GM12878 (cell line): ENCODE measurements around the gene ACYP2. TPM values are rescaled to one million over a fixed set of nuclear protein-coding genes. Genes with fewer than 3 reads are reported as not detected.
"Not testable (repeated sequence)": the region's sequence is repeated elsewhere in the genome, so short reads cannot be mapped to it uniquely, and the experiment has no call there.

ENCODE experiments used
- ATAC-seq: fragments of 200-7000 bp; cut with Tn5 transposase; 3 replicates; pipeline ENCODE4 v1.9.1; 2020; ENCODE audit warnings: mild to moderate bottlenecking, moderate library complexity
- BruUV-seq: library from RNA; stranded (reverse); fragments of 400-500 nt; replicated peaks from 2 replicates; lab custom pipeline; 2021; lab: Mats Ljungman, UMichigan
- CTCF ChIA-PET: fragments of 300-600 bp; sonication (Branson Sonifier 250); formaldehyde crosslinking; extraction: SDS; loops from one replicate; lab custom pipeline; 2021; ENCODE audit warnings: inconsistent platforms; lab: Yijun Ruan, JAX
- POLR2A ChIA-PET: fragments of 350-600 bp; formaldehyde crosslinking; extraction: SDS; loops from one replicate; lab custom pipeline; 2021; ENCODE audit warnings: inconsistent platforms; lab: Charles Lee
- RAD21 ChIA-PET: fragments of 300-600 bp; sonication (Branson Sonifier 250); formaldehyde crosslinking; loops from one replicate; lab custom pipeline; 2023; ENCODE audit warnings: antibody characterized with exemption; ENCODE audit not compliant: unreplicated experiment; lab: Charles Lee
- SMC1A ChIA-PET: fragments of 300-600 bp; sonication (Branson Sonifier 250); formaldehyde crosslinking; loops from one replicate; lab custom pipeline; 2023; ENCODE audit not compliant: unreplicated experiment, uncharacterized antibody; lab: Charles Lee
- DNase-seq: peaks from one replicate; pipeline ENCODE4 v3.0.0-alpha.2; 2011; ENCODE audit warnings: low read depth, low spot score
- FAIRE-seq: peaks from 3 replicates; lab custom pipeline; 2011; peaks lifted over from hg19 to GRCh38; lab: Jason Lieb, UNC
- H2AFZ ChIP-seq: 2 replicates; pipeline ENCODE4 v1.6.0; 2011; ENCODE audit warnings: low read depth, low read length, control low read depth; ENCODE audit not compliant: control insufficient read depth
- H3K27ac ChIP-seq: 2 replicates; pipeline ENCODE4 v1.5.1; 2011; ENCODE audit warnings: control low read depth; ENCODE audit not compliant: control insufficient read depth, insufficient read depth
- H3K27me3 ChIP-seq, 2 experiments: replicated peaks in 1 of 2; 2 replicates each; pipeline versions ENCODE4 v1.6.0 to v1.6.1; 2011; ENCODE audit warnings: low read length in 1 of 2; ENCODE audit not compliant: control insufficient read depth in 2 of 2, insufficient read depth in 2 of 2
- H3K36me3 ChIP-seq, 2 experiments: 2 replicates each; pipeline ENCODE4 v1.5.1; 2011; ENCODE audit warnings: low read length in 1 of 2; ENCODE audit not compliant: control insufficient read depth in 2 of 2, insufficient read depth in 2 of 2
- H3K4me1 ChIP-seq: 2 replicates; pipeline ENCODE4 v1.6.1; 2011; ENCODE audit warnings: mild to moderate bottlenecking, low read length, moderate library complexity, mixed read lengths; ENCODE audit not compliant: control insufficient read depth, insufficient read depth
- H3K4me2 ChIP-seq: 2 replicates; pipeline ENCODE4 v1.6.0; 2011; ENCODE audit warnings: control low read depth; ENCODE audit not compliant: control insufficient read depth, insufficient read depth
- H3K4me3 ChIP-seq: fragments of 200-600 bp; sonication (generic); 2 replicates; pipeline ENCODE4 v1.5.1; 2016
- H3K79me2 ChIP-seq: 2 replicates; pipeline ENCODE4 v1.6.0; 2011; ENCODE audit warnings: low read length; ENCODE audit not compliant: control insufficient read depth, insufficient read depth
- H3K9ac ChIP-seq: 2 replicates; pipeline ENCODE4 v1.8.0; 2011; ENCODE audit warnings: low read length, control low read depth, mixed read lengths; ENCODE audit not compliant: control insufficient read depth, insufficient read depth
- H3K9me3 ChIP-seq: replicated peaks from 3 replicates; pipeline ENCODE4 v1.5.1; 2011; ENCODE audit warnings: mild to moderate bottlenecking, low read length; ENCODE audit not compliant: control insufficient read depth, insufficient read depth
- H4K20me1 ChIP-seq: 2 replicates; pipeline ENCODE4 v1.6.0; 2011; ENCODE audit not compliant: control insufficient read depth, insufficient read depth
- ATF7 ChIP-seq: fragments of 450-650 bp; IDR thresholded peaks from 2 replicates; pipeline ENCODE4 v1.6.1; 2016; ENCODE audit warnings: low read depth, mild to moderate bottlenecking
- CREB1 ChIP-seq: IDR thresholded peaks from 2 replicates; pipeline ENCODE4 v1.6.1; 2012; ENCODE audit warnings: low read depth, mild to moderate bottlenecking, inconsistent platforms
- HDAC2 ChIP-seq: fragments of 200-600 bp; sonication (generic); IDR thresholded peaks from 2 replicates; pipeline ENCODE4 v1.6.1; 2017
- KLF5 ChIP-seq: fragments of 450-650 bp; IDR thresholded peaks from 2 replicates; pipeline ENCODE4 v1.6.1; 2014; ENCODE audit warnings: mild to moderate bottlenecking; ENCODE audit not compliant: partially characterized antibody
- MTA2 ChIP-seq: fragments of 450-650 bp; IDR thresholded peaks from 2 replicates; pipeline ENCODE4 v1.6.1; 2016; ENCODE audit warnings: low read depth, mild to moderate bottlenecking, moderate library complexity
- NFYB ChIP-seq: IDR thresholded peaks from 2 replicates; pipeline ENCODE4 v1.6.1; 2011; ENCODE audit warnings: low read depth, mild to moderate bottlenecking, low read length, improper control_type of control experiment, moderate library complexity; ENCODE audit not compliant: insufficient read depth
- NR2C1 ChIP-seq: fragments of 450-650 bp; IDR thresholded peaks from 2 replicates; pipeline ENCODE4 v1.6.1; 2017; ENCODE audit warnings: antibody characterized with exemption, mild to moderate bottlenecking, moderate library complexity
- PAX8 ChIP-seq: fragments of 450-650 bp; IDR thresholded peaks from 2 replicates; pipeline ENCODE4 v1.6.1; 2017; ENCODE audit warnings: mild to moderate bottlenecking, moderate library complexity
- WGBS: methylation state at CpG from one replicate; pipeline ENCODE4 v1.1.6; 2016; ENCODE audit warnings: low lambda C conversion rate; ENCODE audit not compliant: insufficient replicate concordance, insufficient coverage; ENCODE audit errors: missing lambda C conversion rate; 5-methylcytosine and 5-hydroxymethylcytosine counted together
- in situ Hi-C: fragments of 300-500 bp; cut with MboI; formaldehyde crosslinking; loops from 9 replicates; pipeline ENCODE4 v1.14.3; 2018; ENCODE audit warnings: mixed read lengths
- intact Hi-C: fragments of 100-400 bp; cut with micrococcal nuclease; formaldehyde crosslinking; loops from one replicate; pipeline ENCODE4 v1.14.2; 2022; ENCODE audit not compliant: unreplicated experiment
- polyA plus RNA-seq, 11 experiments: library from polyadenylated mRNA; depleted of rRNA in 4 of 11; unstranded in 6 of 11; stranded (reverse) in 5 of 11; fragments of >200 nt; fragmentation: Nextera tagmentation in 4 of 11; fragmentation: Illumina TruSeq in 1 of 11; extraction: Ambion mirVana in 4 of 11; extraction: Trizol in 1 of 11; gene quantifications; 1 replicate in 1 of 11; 2 replicates in 10 of 11; pipeline versions ENCODE4 v1.2.1 to v1.2.3, GENCODE V29; 2011 to 2016; ENCODE audit warnings: inconsistent platforms in 2 of 11, missing spikeins in 2 of 11, low read depth in 1 of 11
- total RNA-seq, 4 experiments: library from RNA; depleted of rRNA in 3 of 4; stranded (reverse); fragments of >200 nt in 3 of 4; fragmentation: Illumina TruSeq in 1 of 4; extraction: Trizol in 1 of 4; gene quantifications; 2 replicates each; pipeline versions ENCODE4 v1.2.1 to v1.2.3, GENCODE V29; 2013 to 2021
- TF ChIP-seq, protein P1 (sequence below): IDR thresholded peaks from 2 replicates; pipeline ENCODE4 v1.6.1; 2012; ENCODE audit warnings: low read length, inconsistent platforms

The ACYP2 gene
- total and polyA plus RNA-seq, 10 of the 15 experiments (the other 5 are each of a cell fraction or from before 2014, with no cell fraction given), result 4.2 to 16.3 (median 9.0) TPM

- TF ChIP-seq, protein P1, sequence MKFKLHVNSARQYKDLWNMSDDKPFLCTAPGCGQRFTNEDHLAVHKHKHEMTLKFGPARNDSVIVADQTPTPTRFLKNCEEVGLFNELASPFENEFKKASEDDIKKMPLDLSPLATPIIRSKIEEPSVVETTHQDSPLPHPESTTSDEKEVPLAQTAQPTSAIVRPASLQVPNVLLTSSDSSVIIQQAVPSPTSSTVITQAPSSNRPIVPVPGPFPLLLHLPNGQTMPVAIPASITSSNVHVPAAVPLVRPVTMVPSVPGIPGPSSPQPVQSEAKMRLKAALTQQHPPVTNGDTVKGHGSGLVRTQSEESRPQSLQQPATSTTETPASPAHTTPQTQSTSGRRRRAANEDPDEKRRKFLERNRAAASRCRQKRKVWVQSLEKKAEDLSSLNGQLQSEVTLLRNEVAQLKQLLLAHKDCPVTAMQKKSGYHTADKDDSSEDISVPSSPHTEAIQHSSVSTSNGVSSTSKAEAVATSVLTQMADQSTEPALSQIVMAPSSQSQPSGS, result no peak
- no peak for TF ChIP-seq CREB1
- TF ChIP-seq, all 136 proteins: peak for 0
Observed at GRCh38 chr2:54122939-54123338, 7.5 kb downstream of the ACYP2 start (continued).

DNA sequence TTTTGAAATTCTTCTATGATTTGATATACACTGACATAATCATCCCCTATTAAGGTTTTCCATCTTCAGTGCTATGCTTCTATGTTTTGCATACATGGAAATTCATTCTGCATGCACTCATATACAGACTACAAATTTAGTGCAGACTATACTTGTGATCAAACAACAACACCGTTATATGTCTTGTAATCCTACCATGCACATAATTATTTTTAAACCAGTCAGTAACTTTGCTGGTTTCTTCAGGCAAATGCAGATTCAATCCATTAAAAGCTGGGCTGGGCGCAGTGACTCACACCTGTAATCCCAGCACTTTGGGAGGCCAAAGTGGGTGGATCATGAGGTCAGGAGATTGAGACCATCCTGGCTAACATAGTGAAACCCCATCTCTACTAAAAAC lies 11.8 kb downstream of the ACYP2 start:
- SMC1A ChIA-PET, H3K4me1 ChIP-seq, H3K4me2 ChIP-seq, in situ Hi-C loops, H3K27me3 ChIP-seq, H3K9me3 ChIP-seq, H3K9ac ChIP-seq, H3K36me3 ChIP-seq, FAIRE-seq, H3K4me3 ChIP-seq, POLR2A ChIA-PET, H3K79me2 ChIP-seq, RAD21 ChIA-PET, H3K27ac ChIP-seq, DNase-seq, ATAC-seq, H2AFZ ChIP-seq, BruUV-seq, H4K20me1 ChIP-seq, intact Hi-C loops: not testable (repeated sequence)
- WGBS, result 52% methylated on average over 2 of the region's 2 CpGs
- CTCF ChIA-PET, result interaction anchor here (1.6 kb wide), 1 partner anchor 20 kb away, joined by 5 read pairs; no protein-coding TSS in a partner anchor

- Histone ChIP-seq H3K27ac (no peak overlapping the region), H3K27me3 (no peaks in the 10 kb centered on the region), H3K79me2 (no peaks in the 10 kb centered on the region), H2AFZ (no peak overlapping the region), H3K4me3 (no peak overlapping the region), H3K9ac (no peak overlapping the region), H4K20me1 (no peaks in the 10 kb centered on the region), H3K36me3 (no peaks in the 10 kb centered on the region), H3K4me2 (no peak overlapping the region), H3K9me3 (no peaks in the 10 kb centered on the region), H3K4me1 (no peaks in the 10 kb centered on the region)
- SMC1A ChIA-PET, result no interaction called here
- BruUV-seq, result no TSS peak
- 35% methylated on average over 4 of the region's 4 CpGs for WGBS
- RAD21 ChIA-PET, result interaction anchor here (0.6 kb wide), 1 partner anchor 14 kb away, joined by 3 read pairs; no protein-coding TSS in a partner anchor
- DNase-seq (no peak), ATAC-seq (no peak), FAIRE-seq (no peak)
- intact Hi-C loops, result no loop called here
- TF ChIP-seq HDAC2 (no peak), ATF7 (no peak), NFYB (no peak), MTA2 (no peak), NR2C1 (no peak), PAX8 (no peak), KLF5 (no peak)
- CTCF ChIA-PET, result no interaction called here
- in situ Hi-C loops, result no loop called here
- POLR2A ChIA-PET, result no interaction called here
Observed at GRCh38 chr2:54133056-54133455, 17.6 kb downstream of the ACYP2 start.
